Endothelial cell (in vitro differentiated cells): Measurements from ENCODE around the gene DALRD3. TPM values are rescaled to one million over a fixed set of nuclear protein-coding genes. Genes with fewer than 3 reads are reported as not detected.

ENCODE experiments used
- DNase-seq: peaks from one replicate; pipeline ENCODE4 v3.0.0; 2021; ENCODE audit warnings: low spot score
- H3K27ac Mint-ChIP-seq: one replicate; pipeline ENCODE4 v1.8.0; 2021; ENCODE audit warnings: mixed read lengths, inconsistent platforms; ENCODE audit not compliant: unreplicated experiment
- H3K27me3 Mint-ChIP-seq: one replicate; pipeline ENCODE4 v1.8.0; 2021; ENCODE audit warnings: mild to moderate bottlenecking, moderate library complexity, mixed read lengths, inconsistent platforms; ENCODE audit not compliant: unreplicated experiment
- H3K36me3 Mint-ChIP-seq: one replicate; pipeline ENCODE4 v1.8.0; 2021; ENCODE audit warnings: mild to moderate bottlenecking, low read depth, mixed read lengths, inconsistent platforms; ENCODE audit not compliant: unreplicated experiment
- H3K4me1 Mint-ChIP-seq: one replicate; pipeline ENCODE4 v1.8.0; 2021; ENCODE audit warnings: mild to moderate bottlenecking, mixed read lengths, inconsistent platforms; ENCODE audit not compliant: unreplicated experiment
- H3K4me3 Mint-ChIP-seq: one replicate; pipeline ENCODE4 v1.8.0; 2021; ENCODE audit warnings: mild to moderate bottlenecking, mixed read lengths, inconsistent platforms; ENCODE audit not compliant: unreplicated experiment
- H3K9me3 Mint-ChIP-seq: one replicate; pipeline ENCODE4 v1.8.0; 2021; ENCODE audit warnings: mixed read lengths, inconsistent platforms; ENCODE audit not compliant: unreplicated experiment
- total RNA-seq: library from RNA; stranded (reverse); fragmentation: NEBNext Ultra II Directional; extraction: Animal tissue kit (Norgen Biotek cat#: 25700); gene quantifications from one replicate; pipeline ENCODE4 v1.2.1, GENCODE V29; 2021; ENCODE audit not compliant: unreplicated experiment
- TF ChIP-seq, protein P1 (sequence below): fragments of 200-600 bp; sonication (generic); IDR thresholded peaks from one replicate; pipeline ENCODE4 v1.5.0; 2021; ENCODE audit warnings: antibody characterized with exemption; ENCODE audit not compliant: unreplicated experiment

DALRD3 gene
- total RNA-seq, 1 donor from 2014 or later = 27.8 TPM

DNA sequence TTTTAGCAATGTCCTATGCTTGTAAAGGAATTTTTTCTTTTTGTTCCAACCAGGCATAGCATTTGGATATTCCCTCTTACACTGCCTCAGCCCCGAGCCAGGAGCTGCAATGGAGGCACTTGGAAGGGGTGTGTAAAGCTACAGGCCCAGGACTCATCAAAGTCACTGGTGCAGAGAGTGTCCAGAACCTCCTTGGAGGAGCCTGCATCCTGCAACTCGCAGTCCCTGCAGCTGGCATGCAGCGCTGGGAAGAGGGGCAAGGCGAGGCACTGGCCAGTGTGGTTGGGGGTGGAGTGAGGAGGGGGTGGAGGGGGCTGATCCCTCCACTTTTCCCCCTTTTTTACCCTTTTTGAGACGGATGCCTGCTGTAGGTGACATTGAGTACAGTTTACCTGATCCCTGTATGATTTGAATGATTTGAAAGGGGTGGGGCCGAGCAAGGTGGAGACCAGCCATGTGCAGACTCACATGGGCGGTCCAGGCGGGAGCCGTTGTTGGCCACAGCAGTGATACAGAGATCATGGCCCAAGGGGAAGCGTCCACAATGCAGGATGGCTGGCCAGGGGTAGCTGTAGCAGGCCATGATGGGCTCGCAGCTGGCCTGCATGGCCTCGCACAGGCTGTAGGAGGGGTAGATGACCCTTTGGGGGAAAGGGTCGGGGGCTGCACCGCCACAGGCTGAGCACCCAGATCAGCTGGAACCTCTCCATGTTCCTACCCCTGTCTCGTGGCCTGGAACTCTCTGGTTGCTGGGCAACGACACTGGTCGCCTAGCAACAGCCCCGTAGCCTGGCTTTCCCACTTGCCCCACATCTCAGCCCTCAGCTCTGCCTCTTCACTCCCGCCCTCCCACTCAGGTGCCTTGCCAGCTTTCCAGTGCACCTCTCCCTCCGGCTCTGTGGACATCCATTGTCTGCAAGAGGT lies 20.4 kb downstream of the DALRD3 start:
- DNase-seq = no peak
- Mint-ChIP-seq H3K27ac (no peak overlapping the region), H3K4me1 (no peaks in the 10 kb centered on the region), H3K9me3 (no peaks in the 10 kb centered on the region), H3K27me3 (peaks cover 2% of the 10 kb centered on the region), H3K36me3 (peaks cover 12% of the 10 kb centered on the region), H3K4me3 (no peak overlapping the region)
- TF ChIP-seq, protein P1, sequence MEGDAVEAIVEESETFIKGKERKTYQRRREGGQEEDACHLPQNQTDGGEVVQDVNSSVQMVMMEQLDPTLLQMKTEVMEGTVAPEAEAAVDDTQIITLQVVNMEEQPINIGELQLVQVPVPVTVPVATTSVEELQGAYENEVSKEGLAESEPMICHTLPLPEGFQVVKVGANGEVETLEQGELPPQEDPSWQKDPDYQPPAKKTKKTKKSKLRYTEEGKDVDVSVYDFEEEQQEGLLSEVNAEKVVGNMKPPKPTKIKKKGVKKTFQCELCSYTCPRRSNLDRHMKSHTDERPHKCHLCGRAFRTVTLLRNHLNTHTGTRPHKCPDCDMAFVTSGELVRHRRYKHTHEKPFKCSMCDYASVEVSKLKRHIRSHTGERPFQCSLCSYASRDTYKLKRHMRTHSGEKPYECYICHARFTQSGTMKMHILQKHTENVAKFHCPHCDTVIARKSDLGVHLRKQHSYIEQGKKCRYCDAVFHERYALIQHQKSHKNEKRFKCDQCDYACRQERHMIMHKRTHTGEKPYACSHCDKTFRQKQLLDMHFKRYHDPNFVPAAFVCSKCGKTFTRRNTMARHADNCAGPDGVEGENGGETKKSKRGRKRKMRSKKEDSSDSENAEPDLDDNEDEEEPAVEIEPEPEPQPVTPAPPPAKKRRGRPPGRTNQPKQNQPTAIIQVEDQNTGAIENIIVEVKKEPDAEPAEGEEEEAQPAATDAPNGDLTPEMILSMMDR = no peak

- Mint-ChIP-seq H3K9me3 (no peaks in the 10 kb centered on the region), H3K4me1 (no peaks in the 10 kb centered on the region), H3K27me3 (peaks cover 2% of the 10 kb centered on the region), H3K4me3 (no peak overlapping the region), H3K27ac (no peak overlapping the region), H3K36me3 (peaks cover 10% of the 10 kb centered on the region)
- TF ChIP-seq, protein P1 = no peak
- no peak for DNase-seq
Observed at GRCh38 chr3:48997102-48997635, 21.2 kb downstream of the DALRD3 start.

DNA sequence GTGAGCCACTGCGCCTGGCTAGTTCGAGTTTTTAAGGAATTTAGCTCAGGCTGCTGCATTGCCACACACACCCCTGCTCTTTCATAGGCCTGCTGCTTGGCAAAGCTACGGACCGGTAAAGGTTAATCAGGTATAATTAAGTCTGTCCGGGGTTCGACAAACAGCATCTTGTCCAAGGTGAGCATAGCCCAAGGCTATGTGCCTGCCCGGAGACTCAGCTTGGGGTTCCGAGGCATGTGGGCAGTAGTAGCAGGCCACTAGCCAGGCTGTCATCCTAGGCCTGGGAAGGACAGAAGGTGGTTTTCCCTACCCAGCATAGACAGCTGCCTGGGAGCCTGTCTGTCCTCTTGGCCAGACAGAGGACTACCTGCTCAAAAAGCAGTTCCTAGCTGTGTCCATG lies 21.7 kb downstream of the DALRD3 start:
- H3K27ac Mint-ChIP-seq = no peak overlapping the region
- TF ChIP-seq, protein P1 = no peak
- H3K4me3 Mint-ChIP-seq = no peak overlapping the region
- H3K27me3 Mint-ChIP-seq = peaks cover 2% of the 10 kb centered on the region
- peaks cover 8% of the 10 kb centered on the region for H3K36me3 Mint-ChIP-seq
- no peaks in the 10 kb centered on the region for H3K9me3 Mint-ChIP-seq
- H3K4me1 Mint-ChIP-seq = peaks cover 3% of the 10 kb centered on the region
- DNase-seq = no peak

- DNase-seq = no peak
- Mint-ChIP-seq H3K27me3 (peaks cover 1% of the 10 kb centered on the region), H3K36me3 (peaks cover 5% of the 10 kb centered on the region), H3K4me1 (peaks cover 10% of the 10 kb centered on the region), H3K27ac (no peak overlapping the region), H3K4me3 (no peak overlapping the region), H3K9me3 (no peaks in the 10 kb centered on the region)
- TF ChIP-seq, protein P1 = no peak
Observed at GRCh38 chr3:48993834-48994233, 24.5 kb downstream of the DALRD3 start.

DNA sequence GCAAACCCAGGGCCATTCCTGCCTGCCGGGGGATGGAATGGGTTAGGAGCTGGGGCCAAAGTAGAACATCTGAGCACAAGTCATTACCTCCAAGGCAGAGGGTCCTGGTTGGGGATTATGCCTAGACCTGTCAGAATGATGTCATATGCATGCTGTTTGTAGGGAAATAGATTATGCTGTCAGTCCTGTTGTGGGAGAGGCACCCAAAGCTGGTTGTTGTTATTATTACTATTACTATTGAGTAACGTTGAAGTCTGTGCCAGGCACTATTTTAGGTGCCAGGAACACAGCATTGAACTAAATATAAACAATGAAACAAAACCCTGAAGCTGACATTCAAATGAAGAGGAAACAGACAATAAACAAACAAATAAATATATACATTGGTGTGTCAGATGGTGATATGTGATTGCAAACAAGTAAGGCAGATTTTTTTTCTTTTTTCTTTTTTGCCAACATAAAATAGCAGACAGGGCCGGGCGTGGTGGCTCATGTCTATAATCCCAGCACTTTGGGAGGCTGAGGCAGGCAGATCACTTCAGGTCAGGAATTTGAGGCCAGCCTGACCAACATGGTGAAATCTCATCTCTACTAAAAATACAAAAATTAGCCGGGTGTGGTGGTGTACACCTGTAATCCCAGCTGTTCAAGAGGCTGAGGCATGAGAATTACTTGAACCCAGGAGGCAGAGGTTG lies 26.4 kb downstream of the DALRD3 start:
- H3K4me3 Mint-ChIP-seq = no peak overlapping the region
- H3K4me1 Mint-ChIP-seq = peaks cover 10% of the 10 kb centered on the region
- no peak overlapping the region for H3K27ac Mint-ChIP-seq
- no peaks in the 10 kb centered on the region for H3K9me3 Mint-ChIP-seq
- TF ChIP-seq, protein P1 = no peak
- H3K27me3 Mint-ChIP-seq = peaks cover 1% of the 10 kb centered on the region
- DNase-seq = no peak
- peaks cover 5% of the 10 kb centered on the region for H3K36me3 Mint-ChIP-seq
